NK-92 treated with Interleukin-12 subunit alpha and Interleukin-12 subunit beta, amount 100 ng/mL, for 24 hours (cell line): ENCODE measurements around the gene COLGALT1.
"Not testable (repeated sequence)": the region's sequence is repeated elsewhere in the genome, so short reads cannot be mapped to it uniquely, and the experiment has no call there.

ENCODE experiments used
- DNase-seq: peaks from one replicate; lab custom pipeline; 2025; lab: John Stamatoyannopoulos, UW

The COLGALT1 gene

GRCh38 chr19:17560205-17560595, 4.8 kb downstream of the COLGALT1 start:
- no peak for DNase-seq

DNA sequence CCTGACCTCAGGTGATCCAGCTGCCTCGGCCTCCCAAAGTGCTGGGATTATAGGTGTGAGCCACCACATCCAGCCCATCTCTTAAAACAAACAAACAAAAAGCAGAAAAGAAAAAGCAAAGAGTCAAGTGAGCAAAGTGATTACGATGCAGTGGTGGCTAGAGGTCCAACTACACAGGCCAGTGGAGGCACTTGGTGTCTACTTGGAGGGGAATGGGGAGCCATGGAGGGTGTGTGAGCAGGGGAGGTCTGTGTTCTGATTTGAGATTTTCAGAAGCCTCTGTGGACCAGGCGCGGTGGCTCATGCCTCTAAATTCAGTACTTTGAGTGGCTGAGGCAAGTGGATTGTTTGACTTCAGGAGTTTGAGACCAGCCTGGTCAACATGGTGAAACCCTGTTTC, 6.6 kb downstream of the COLGALT1 start:
- DNase-seq, result no peak

DNA sequence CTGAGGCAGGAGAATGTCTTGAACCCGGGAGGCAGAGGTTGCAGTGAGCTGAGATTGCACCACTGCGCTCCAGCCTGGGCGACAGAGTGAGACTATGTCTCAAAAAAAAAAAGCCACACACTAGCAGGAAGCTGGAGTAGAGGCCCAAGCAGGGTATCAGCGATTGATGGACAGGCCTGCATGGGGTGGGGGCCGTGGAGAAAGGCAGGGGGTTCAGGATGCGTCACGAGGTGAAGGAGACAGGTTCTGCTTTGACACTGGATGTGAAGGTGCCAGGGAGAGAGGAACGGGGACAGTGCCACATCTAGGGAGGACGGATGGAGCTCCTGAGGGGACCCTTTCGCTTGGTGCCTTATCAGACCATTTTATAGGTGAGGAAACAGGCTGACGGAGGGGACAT, 7.1 kb downstream of the COLGALT1 start:
- DNase-seq, result no peak

DNA sequence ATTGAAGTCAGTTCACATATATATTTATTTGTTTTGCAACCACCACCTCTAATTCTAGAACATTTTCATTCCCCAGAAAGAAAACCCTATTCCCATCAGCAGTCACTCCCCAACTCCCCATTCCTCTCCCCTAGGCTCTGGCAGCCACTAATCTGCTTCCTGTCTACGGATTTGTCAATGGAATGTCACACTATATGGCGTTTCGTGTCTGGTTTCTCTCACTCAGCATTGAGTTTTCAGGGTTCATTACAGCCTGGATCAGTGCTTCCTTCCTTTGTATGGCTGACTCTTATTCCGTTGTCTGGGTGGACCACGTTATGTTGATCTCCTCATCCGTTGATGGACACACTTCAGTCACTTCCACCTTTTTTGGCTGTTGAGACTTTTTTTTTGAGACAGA, 9.3 kb downstream of the COLGALT1 start:
- no peak for DNase-seq

DNA sequence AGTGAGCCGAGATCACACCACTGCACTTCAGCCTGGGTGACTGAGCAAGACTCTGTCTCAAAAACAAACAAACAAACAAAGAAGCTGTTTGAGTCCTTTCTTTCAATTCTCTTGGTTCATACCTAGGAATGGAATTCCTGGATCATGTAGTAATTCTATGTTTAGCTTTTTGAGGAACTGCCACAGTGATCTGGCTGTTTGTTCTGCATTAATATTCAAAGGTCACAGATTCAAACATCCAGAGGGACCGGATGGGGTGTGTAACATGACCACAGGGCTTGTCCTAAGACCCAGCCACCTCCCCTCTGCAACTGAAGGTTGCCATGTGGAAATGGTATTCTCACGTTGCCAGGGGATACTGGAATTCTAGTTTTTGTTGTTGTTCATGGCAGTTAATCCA, 10.2 kb downstream of the COLGALT1 start:
- DNase-seq, result no peak

- no peak for DNase-seq
Measured at GRCh38 chr19:17567940-17568339, 12.5 kb downstream of the COLGALT1 start.

DNA sequence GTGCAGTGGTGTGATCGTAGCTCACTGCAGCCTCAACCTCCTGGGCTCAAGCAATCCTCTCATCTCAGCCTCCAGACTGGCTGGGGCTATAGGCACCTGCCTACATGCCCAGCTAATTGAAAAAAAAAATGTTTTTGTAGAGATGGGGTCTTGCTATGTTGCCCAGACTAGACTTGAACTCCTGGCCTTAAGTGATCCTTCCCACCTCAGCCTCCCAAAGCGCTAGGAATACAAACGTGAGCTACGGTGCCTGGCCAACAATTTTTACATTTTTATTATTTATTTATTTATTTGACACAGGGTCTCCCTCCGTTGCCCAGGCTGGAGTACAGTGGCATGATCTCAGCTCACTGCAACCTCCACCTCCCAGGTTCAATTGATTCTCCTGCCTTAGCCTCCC, 14.8 kb downstream of the COLGALT1 start:
- DNase-seq, result not testable (repeated sequence)

- no peak for DNase-seq
Measured at GRCh38 chr19:17570791-17571190, 15.3 kb downstream of the COLGALT1 start.

- no peak for DNase-seq
Measured at GRCh38 chr19:17572638-17573037, 17.2 kb downstream of the COLGALT1 start.

GRCh38 chr19:17575871-17576757, 20.7 kb downstream of the COLGALT1 start:
- no peak for DNase-seq

- no peak for DNase-seq
Measured at GRCh38 chr19:17576758-17577456, 21.5 kb downstream of the COLGALT1 start.

- no peak for DNase-seq
Measured at GRCh38 chr19:17577457-17578097, 22.1 kb downstream of the COLGALT1 start.

GRCh38 chr19:17579661-17580244, 24.3 kb downstream of the COLGALT1 start:
- DNase-seq, result no peak

- DNase-seq, result no peak
Measured at GRCh38 chr19:17580470-17581144, 25.2 kb downstream of the COLGALT1 start.

- no peak for DNase-seq
Measured at GRCh38 chr19:17581211-17581874, 25.9 kb downstream of the COLGALT1 start.

DNA sequence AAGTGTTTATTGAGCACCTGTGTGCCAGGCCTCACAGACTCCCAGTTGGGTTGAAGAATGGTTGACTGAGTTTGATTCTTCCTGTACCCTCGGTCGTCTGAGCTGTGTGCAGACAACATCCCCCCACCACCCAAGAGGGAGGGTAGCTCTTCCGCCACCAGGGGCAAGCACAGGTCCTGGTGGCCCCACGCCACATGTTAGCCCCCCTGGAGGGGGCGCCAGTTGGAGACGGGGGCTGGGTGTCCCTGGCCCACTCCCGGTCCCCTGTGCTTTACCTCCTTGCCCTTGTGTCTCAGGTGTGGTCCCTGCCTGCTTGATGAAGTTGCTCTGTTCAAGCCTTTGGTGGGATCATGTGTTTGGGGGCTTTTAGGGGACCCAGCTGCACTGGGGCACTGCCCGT, 27.2 kb downstream of the COLGALT1 start:
- DNase-seq, result no peak

- DNase-seq, result no peak
Measured at GRCh38 chr19:17584132-17584531, 28.7 kb downstream of the COLGALT1 start.

DNA sequence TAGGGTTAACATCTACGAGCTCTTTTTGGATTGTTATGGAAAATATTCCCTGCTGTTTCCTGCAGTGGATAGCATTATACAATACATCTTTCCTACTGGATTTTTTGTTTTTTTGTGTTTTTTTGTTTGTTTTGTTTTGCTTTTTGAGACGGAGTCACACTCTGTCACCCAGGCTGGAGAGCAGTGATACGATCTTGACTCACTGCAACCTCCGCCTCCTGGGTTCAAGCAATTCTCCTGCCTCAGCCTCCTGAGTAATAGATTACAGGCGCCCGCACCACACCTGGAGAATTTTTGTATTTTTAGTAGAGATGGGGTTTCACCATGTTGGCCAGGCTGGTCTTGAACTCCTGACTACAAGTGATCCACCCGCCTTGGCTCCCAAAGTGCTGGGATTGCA, 29.9 kb downstream of the COLGALT1 start:
- not testable (repeated sequence) for DNase-seq

- no peak for DNase-seq
Measured at GRCh38 chr19:17590866-17591265, 35.4 kb downstream of the COLGALT1 start.

DNA sequence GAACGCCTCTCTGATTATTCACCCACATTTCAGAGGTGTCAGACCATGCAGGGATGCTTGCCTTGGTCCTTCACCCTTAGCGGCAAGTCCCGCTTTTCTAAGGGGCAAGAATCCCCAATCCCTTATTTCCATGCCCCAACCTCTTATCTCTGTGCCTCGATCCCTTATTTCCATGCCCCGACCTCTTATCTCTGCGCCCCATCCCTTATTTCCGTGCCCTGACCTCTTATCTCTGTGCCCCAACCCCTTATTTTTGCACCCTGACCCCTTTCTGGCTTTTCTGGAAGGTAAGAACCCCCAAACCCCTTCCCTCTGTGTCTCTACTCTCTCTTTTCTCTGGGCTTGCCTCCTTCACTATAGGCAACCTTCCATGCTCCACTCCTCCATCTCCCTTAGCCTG, 38.8 kb downstream of the COLGALT1 start:
- not testable (repeated sequence) for DNase-seq

- DNase-seq, result not testable (repeated sequence)
Measured at GRCh38 chr19:17598063-17598462, 42.6 kb downstream of the COLGALT1 start.
